GM12875 (cell line): ENCODE data around the gene PNPLA7.

Source experiments
- H3K4me3 ChIP-seq: one replicate; pipeline ENCODE4 v1.5.1; 2011; ENCODE audit warnings: low read depth, low read length, control low read depth
- TF ChIP-seq, protein P1 (sequence below): IDR thresholded peaks from 2 replicates; pipeline ENCODE4 v1.5.1; 2011; ENCODE audit warnings: low read depth, mild to moderate bottlenecking, control low read depth, inconsistent platforms, low read length, moderate library complexity, borderline replicate concordance; ENCODE audit not compliant: insufficient read depth

PNPLA7 gene

DNA sequence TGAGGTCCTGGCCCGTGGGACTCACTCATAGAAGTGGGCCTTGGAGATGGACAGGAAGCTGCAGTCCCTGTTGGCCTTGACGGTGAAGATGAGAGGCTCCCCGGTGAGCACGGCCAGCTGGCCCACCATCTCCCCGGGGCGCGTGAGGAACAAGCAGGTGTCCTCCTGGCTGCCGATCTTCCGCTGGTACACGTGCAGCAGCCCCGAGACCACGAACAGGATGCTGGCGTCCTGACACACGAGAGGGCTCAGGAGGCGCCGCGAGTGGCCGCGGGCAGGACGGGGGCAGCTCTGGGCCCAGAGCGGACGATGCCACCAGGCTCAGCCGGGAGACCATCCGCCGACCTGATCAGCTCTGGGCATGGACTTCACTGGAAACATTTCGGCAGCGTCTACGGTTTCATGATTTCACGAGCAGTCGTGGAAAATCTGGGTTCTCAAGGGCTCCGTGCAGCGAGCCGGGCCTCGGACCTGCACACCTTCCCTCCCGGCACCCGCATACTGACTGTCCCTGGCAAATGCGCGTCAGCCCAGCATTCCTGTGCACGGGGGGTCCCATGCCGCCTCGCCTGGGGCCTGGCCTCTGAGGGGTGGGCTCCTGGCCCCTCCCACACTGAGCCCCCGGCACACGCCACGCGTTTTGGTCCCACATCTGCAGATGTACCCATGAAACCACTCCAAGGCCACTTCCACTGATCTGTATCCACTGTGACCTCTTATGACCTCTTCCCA, 49.4 kb downstream of the PNPLA7 start:
- H3K4me3 ChIP-seq, result no peak overlapping the region
- TF ChIP-seq, protein P1, sequence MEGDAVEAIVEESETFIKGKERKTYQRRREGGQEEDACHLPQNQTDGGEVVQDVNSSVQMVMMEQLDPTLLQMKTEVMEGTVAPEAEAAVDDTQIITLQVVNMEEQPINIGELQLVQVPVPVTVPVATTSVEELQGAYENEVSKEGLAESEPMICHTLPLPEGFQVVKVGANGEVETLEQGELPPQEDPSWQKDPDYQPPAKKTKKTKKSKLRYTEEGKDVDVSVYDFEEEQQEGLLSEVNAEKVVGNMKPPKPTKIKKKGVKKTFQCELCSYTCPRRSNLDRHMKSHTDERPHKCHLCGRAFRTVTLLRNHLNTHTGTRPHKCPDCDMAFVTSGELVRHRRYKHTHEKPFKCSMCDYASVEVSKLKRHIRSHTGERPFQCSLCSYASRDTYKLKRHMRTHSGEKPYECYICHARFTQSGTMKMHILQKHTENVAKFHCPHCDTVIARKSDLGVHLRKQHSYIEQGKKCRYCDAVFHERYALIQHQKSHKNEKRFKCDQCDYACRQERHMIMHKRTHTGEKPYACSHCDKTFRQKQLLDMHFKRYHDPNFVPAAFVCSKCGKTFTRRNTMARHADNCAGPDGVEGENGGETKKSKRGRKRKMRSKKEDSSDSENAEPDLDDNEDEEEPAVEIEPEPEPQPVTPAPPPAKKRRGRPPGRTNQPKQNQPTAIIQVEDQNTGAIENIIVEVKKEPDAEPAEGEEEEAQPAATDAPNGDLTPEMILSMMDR, result no peak

DNA sequence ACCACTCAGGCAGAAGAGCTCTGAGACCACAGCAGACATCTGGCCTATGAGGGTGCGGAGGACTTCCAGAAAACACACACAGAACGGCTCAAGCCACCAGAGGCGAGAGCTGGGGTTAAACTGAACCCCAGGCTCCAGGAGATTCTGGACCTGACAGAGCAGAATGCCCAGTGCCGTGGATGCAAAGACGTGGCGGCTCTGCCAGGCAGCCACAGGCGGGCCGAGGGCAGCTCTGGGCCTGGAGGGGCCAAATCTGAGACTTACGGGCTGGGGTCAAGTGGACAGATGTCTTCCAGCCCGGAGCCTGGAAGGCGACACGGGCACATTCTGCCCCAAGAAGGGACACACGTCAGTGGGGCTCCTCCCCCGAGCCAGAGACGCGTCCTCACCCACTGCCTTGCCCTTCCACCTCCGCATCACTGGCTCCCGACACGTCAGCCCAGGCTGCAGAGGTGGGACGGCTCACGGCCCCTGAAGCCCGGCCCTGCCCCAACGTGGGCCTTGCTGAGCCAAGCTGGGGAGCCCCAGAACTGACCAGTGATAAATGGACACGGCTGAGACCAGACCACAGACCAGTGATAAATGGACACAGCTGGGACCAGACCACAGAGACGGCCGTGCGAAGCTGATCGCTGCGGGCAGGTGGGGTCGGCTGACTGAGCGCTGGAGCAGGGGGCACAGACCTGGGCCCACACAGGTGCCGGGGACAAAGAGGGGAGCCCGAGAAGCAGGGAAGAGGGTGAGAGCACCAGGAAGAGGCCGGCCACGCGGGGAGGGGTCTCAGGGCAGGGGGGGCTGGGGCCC, 50.1 kb downstream of the PNPLA7 start:
- H3K4me3 ChIP-seq, result no peak overlapping the region
- TF ChIP-seq, protein P1, result no peak

DNA sequence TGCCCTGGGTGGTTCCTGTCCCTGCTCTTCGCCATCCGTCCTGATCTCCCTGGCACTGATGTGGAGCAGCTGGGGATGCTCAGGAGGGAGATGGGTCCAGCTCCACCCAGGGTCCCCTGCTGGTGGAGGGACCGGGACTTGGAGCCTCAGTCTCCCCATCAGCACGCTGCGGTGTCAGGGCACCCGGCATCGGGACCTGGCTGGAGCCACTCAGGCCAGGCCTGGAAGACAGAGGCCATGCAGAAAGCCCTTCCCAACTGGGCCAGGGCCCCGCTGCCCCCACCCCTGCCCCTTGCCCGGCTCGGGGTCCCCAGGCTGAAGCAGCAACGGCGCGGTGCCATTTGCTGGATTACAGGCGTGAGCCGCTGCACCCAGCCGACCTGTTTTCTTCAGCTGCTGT, 50.8 kb downstream of the PNPLA7 start:
- H3K4me3 ChIP-seq, result no peak overlapping the region
- TF ChIP-seq, protein P1, result no peak

DNA sequence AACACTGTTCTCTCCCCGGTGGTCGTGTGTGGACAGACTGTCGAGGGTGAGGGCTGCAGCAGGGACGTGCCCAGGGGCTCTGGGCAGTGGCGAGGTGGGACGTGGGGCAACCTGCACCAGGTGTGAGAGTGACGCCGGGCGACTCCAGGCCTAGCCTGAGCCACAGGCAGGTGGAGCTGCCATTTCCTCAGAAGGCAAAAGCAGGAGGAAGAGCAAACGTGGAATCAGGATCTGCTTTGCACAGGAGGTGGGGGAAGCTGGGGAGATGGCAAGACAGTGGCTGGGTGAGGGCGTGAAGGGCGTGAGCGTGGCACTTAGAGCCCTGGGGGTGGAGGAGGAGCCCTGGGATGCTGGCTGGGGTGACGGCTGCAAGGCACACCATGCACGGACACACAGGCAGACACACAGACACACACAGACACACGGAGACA, 51.5 kb downstream of the PNPLA7 start:
- no peak overlapping the region for H3K4me3 ChIP-seq
- TF ChIP-seq, protein P1, result no peak

DNA sequence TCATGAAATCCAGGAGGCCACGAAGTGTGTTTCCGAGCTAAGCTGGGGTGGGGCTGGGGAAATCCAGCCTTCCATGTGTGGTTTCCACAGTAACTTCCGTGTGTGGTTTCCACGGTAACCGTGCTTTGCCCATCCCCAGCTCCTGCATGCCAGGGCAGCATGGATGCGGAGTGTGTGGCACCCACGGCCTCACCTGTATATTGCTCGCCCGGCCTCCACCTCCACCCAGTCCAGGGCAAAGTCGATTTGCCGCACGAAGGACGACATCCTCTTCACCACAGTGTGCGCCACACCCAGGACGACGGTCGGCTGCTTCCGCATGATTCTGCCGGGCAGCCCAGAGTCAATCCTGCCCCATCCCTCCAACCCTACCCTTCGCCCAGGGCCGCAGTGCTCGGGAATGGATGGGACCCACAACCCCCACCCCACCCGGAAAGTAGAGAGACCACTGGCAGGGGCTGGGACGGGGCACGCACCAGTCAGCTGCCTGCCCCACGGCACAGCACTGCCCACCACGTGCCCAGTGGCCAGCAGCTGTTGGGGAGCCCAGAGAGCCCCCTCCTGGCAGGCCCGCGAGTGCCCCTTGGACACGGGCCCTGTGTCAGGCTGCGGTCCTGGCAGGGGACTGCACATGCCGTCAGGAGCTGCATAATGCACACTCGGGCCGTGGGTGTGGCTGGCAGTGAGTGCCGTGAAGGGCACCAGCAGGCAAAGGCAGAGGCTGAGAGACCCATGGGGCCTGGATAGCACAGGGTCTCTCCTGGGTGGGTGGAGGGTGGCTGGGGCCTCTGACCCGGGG, 52.1 kb downstream of the PNPLA7 start:
- no peak overlapping the region for H3K4me3 ChIP-seq
- TF ChIP-seq, protein P1, result no peak

DNA sequence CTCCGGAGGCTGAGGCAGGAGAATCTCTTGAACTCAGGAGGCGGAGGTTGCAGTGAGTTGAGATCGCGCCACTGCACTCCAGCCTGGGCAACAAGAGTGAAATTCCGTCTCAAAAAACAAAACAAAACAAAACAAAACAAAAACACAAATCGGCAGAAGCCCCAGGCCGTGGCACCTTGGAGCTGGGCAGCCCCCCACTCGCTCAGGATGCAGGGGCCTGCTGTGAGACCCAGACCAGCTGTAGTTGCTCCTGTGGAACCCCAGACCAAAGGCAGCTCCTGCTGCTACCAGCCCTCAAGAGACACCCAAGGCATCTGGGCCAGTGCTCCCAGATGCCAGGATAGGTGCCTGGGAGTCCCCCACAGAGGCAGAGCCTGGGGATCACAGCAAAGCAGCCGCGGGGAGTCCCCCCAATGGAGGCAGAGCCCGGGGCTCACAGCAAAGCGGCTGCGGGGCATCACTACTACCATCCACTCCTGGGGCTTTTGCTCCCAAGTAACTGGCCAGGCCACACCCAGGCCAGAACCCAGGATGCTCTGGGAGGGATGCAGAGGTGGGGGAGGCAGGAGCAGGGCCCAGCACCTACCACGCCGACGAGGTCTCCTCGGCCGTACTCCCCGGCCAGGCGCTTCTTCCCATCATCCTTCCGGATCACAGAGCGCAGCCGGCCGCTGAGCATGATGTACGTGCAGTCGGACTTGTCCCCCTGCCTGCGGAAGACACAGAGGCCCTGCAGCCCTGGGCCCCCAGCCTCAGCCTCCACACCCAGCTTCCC, 53.4 kb downstream of the PNPLA7 start:
- TF ChIP-seq, protein P1, result no peak
- no peak overlapping the region for H3K4me3 ChIP-seq
